HEK293 (cell line): ENCODE measurements around the gene PCLAF.
A peak's percentile ranks its signal among the peaks of the same experiment; 100 is the strongest.

Experiments used
- CTCF ChIA-PET: fragments of 350-600 bp; formaldehyde crosslinking; extraction: SDS; loops from one replicate; lab custom pipeline; 2021; ENCODE audit warnings: antibody characterized with exemption; lab: Yijun Ruan, JAX
- POLR2A ChIA-PET: fragments of 300-600 bp; formaldehyde crosslinking; extraction: SDS; loops from one replicate; lab custom pipeline; 2020; ENCODE audit warnings: antibody characterized with exemption, inconsistent platforms; lab: Yijun Ruan, JAX
- H3K27ac ChIP-seq: fragments of 200-500 bp; sonication (Bioruptor generic); 2 replicates; pipeline ENCODE4 v1.5.1; 2014; ENCODE audit warnings: low read depth, low read length, control low read depth, inconsistent platforms; ENCODE audit errors: extremely low read depth
- H3K36me3 ChIP-seq, 2 experiments: fragments of 200-500 bp in 1 of 2; sonication (Bioruptor generic) in 1 of 2; 1 replicate in 1 of 2; 2 replicates in 1 of 2; pipeline ENCODE4 v1.5.1; 2014 to 2017; ENCODE audit warnings: inconsistent platforms in 2 of 2, low read length in 2 of 2; ENCODE audit not compliant: control insufficient read depth in 2 of 2, insufficient read depth in 1 of 2
- H3K4me1 ChIP-seq: fragments of 200-500 bp; sonication (Bioruptor generic); 2 replicates; pipeline ENCODE4 v1.5.1; 2014; ENCODE audit warnings: mild to moderate bottlenecking, low read length, inconsistent platforms; ENCODE audit not compliant: control insufficient read depth, insufficient read depth
- H3K4me3 ChIP-seq: 2 replicates; pipeline ENCODE4 v1.5.1; 2011; ENCODE audit warnings: low read depth, mild to moderate bottlenecking, control low read depth, low read length, moderate library complexity
- H3K9me3 ChIP-seq: fragments of 200-500 bp; sonication (Bioruptor generic); 2 replicates; pipeline ENCODE4 v1.5.1; 2014; ENCODE audit warnings: low read depth, low read length, inconsistent platforms; ENCODE audit not compliant: control insufficient read depth, insufficient read depth
- BCL11B ChIP-seq: fragments of 450-650 bp; formaldehyde crosslinking; IDR thresholded peaks from 2 replicates; pipeline ENCODE4 v1.5.1; 2016; ENCODE audit warnings: low read depth, missing biosample characterization, missing genetic modification characterization
- BCL6B ChIP-seq: fragments of 450-650 bp; formaldehyde crosslinking; IDR thresholded peaks from 2 replicates; pipeline ENCODE4 v1.5.1; 2017; ENCODE audit warnings: missing biosample characterization, missing genetic modification characterization
- FEZF1 ChIP-seq: fragments of 450-650 bp; formaldehyde crosslinking; IDR thresholded peaks from 2 replicates; pipeline ENCODE4 v1.5.1; 2016; ENCODE audit warnings: missing biosample characterization, missing genetic modification characterization
- GFI1B ChIP-seq: fragments of 450-650 bp; formaldehyde crosslinking; IDR thresholded peaks from 2 replicates; pipeline ENCODE4 v1.5.1; 2016; ENCODE audit warnings: missing biosample characterization, missing genetic modification characterization
- GLI2 ChIP-seq: fragments of 450-650 bp; formaldehyde crosslinking; IDR thresholded peaks from 2 replicates; pipeline ENCODE4; 2017; ENCODE audit warnings: missing biosample characterization, missing genetic modification characterization, low read depth, borderline replicate concordance
- KLF10 ChIP-seq: fragments of 450-650 bp; IDR thresholded peaks from 2 replicates; pipeline ENCODE4 v1.5.1; 2018; ENCODE audit warnings: missing biosample characterization, mild to moderate bottlenecking, missing genetic modification characterization
- SETDB1 ChIP-seq: IDR thresholded peaks from one replicate; pipeline ENCODE4 v1.6.1; 2017; ENCODE audit warnings: mild to moderate bottlenecking, low read length, moderate library complexity, mixed read lengths; ENCODE audit not compliant: insufficient read length
- ZEB2 ChIP-seq: fragments of 450-650 bp; formaldehyde crosslinking; IDR thresholded peaks from 2 replicates; pipeline ENCODE4 v1.5.1; 2016; ENCODE audit warnings: missing biosample characterization, missing genetic modification characterization
- ZFP41 ChIP-seq: fragments of 450-650 bp; formaldehyde crosslinking; IDR thresholded peaks from 2 replicates; pipeline ENCODE4 v1.5.1; 2016; ENCODE audit warnings: missing biosample characterization, missing genetic modification characterization, borderline replicate concordance
- ZIC2 ChIP-seq: fragments of 450-650 bp; formaldehyde crosslinking; IDR thresholded peaks from 2 replicates; pipeline ENCODE4 v1.5.1; 2016; ENCODE audit warnings: missing biosample characterization, missing genetic modification characterization
- ZNF148 ChIP-seq: fragments of 450-650 bp; formaldehyde crosslinking; IDR thresholded peaks from 2 replicates; pipeline ENCODE4 v1.5.0; 2017; ENCODE audit warnings: missing biosample characterization, missing genetic modification characterization, borderline replicate concordance
- ZNF19 ChIP-seq: fragments of 450-650 bp; formaldehyde crosslinking; IDR thresholded peaks from 2 replicates; pipeline ENCODE4; 2016; ENCODE audit warnings: missing biosample characterization, missing genetic modification characterization, low read depth
- ZNF24 ChIP-seq: fragments of 450-650 bp; formaldehyde crosslinking; IDR thresholded peaks from 2 replicates; pipeline ENCODE4 v1.5.1; 2016; ENCODE audit warnings: missing biosample characterization, missing genetic modification characterization
- ZNF302 ChIP-seq: fragments of 450-650 bp; formaldehyde crosslinking; IDR thresholded peaks from 2 replicates; pipeline ENCODE4 v1.5.1; 2016; ENCODE audit warnings: missing biosample characterization, missing genetic modification characterization, low read depth
- ZNF394 ChIP-seq: fragments of 450-650 bp; formaldehyde crosslinking; IDR thresholded peaks from 2 replicates; pipeline ENCODE4 v1.5.1; 2016; ENCODE audit warnings: missing biosample characterization, missing genetic modification characterization, mild to moderate bottlenecking, moderate library complexity, borderline replicate concordance
- ZNF561 ChIP-seq: fragments of 450-650 bp; IDR thresholded peaks from 2 replicates; pipeline ENCODE4 v1.5.1; 2018; ENCODE audit warnings: missing biosample characterization, missing genetic modification characterization, borderline replicate concordance
- ZNF610 ChIP-seq: fragments of 450-650 bp; formaldehyde crosslinking; IDR thresholded peaks from 2 replicates; pipeline ENCODE4 v1.5.1; 2016; ENCODE audit warnings: missing biosample characterization, missing genetic modification characterization, borderline replicate concordance
- ZNF777 ChIP-seq: fragments of 450-650 bp; formaldehyde crosslinking; IDR thresholded peaks from 2 replicates; pipeline ENCODE4 v1.5.1; 2017; ENCODE audit warnings: missing biosample characterization, missing genetic modification characterization, borderline replicate concordance
- ZNF843 ChIP-seq: fragments of 450-650 bp; formaldehyde crosslinking; IDR thresholded peaks from 2 replicates; pipeline ENCODE4 v1.5.1; 2016; ENCODE audit warnings: missing biosample characterization, missing genetic modification characterization
- ZSCAN30 ChIP-seq: fragments of 450-650 bp; IDR thresholded peaks from 2 replicates; pipeline ENCODE4 v1.5.1; 2018; ENCODE audit warnings: missing biosample characterization, mild to moderate bottlenecking, missing genetic modification characterization, moderate library complexity
- TF ChIP-seq, protein P1 (sequence below): fragments of 450-650 bp; formaldehyde crosslinking; IDR thresholded peaks from 2 replicates; pipeline ENCODE4 v1.5.1; 2016; ENCODE audit warnings: missing biosample characterization, missing genetic modification characterization
- TF ChIP-seq, protein P2 (sequence below): fragments of 450-650 bp; formaldehyde crosslinking; IDR thresholded peaks from 2 replicates; pipeline ENCODE4 v1.5.1; 2017; ENCODE audit warnings: missing biosample characterization, missing genetic modification characterization
- TF ChIP-seq, protein P3 (sequence below): fragments of 450-650 bp; IDR thresholded peaks from 2 replicates; pipeline ENCODE4 v1.5.1; 2018; ENCODE audit warnings: missing biosample characterization, mild to moderate bottlenecking, missing genetic modification characterization
- TF ChIP-seq, protein P4 (sequence below): fragments of 450-650 bp; formaldehyde crosslinking; IDR thresholded peaks from 2 replicates; pipeline ENCODE4 v1.5.1; 2017; ENCODE audit warnings: missing biosample characterization, missing genetic modification characterization
- TF ChIP-seq, protein P5 (sequence below): fragments of 450-650 bp; formaldehyde crosslinking; IDR thresholded peaks from 2 replicates; pipeline ENCODE4 v1.5.1; 2016; ENCODE audit warnings: missing biosample characterization, missing genetic modification characterization

PCLAF gene

GRCh38 chr15:64430000-64430735, 48.9 kb upstream of the PCLAF start (continued):
- TF ChIP-seq GFI1B (tag by site-specific recombination), result 0 out of 2 replicates have a peak, but pooled peaks have one; percentile 47
- no peak for TF ChIP-seq BCL6B (tag by site-specific recombination)
- TF ChIP-seq ZNF843 (tag by site-specific recombination), result peak; percentile 77
- TF ChIP-seq ZSCAN30, result peak; percentile 66; the same call in 1 of the 2 replicates
- peak; percentile 91 for TF ChIP-seq FEZF1
- TF ChIP-seq ZNF561 (tag by site-specific recombination), result peak; percentile 61; the same call in 1 of the 2 replicates
- 0 out of 2 replicates have a peak, but pooled peaks have one; percentile 16 for TF ChIP-seq ZEB2 (tag by site-specific recombination)
- 0 out of 2 replicates have a peak, but pooled peaks have one; percentile 29 for TF ChIP-seq KLF10 (tag by site-specific recombination)
- TF ChIP-seq, protein P1, sequence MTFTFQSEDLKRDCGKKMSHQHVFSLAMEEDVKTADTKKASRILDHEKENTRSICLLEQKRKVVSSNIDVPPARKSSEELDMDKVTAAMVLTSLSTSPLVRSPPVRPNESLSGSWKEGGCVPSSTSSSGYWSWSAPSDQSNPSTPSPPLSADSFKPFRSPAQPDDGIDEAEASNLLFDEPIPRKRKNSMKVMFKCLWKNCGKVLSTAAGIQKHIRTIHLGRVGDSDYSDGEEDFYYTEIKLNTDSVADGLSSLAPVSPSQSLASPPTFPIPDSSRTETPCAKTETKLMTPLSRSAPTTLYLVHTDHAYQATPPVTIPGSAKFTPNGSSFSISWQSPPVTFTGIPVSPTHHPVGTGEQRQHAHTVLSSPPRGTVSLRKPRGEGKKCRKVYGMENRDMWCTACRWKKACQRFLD (tag by site-specific recombination), result no peak
- TF ChIP-seq ZIC2 (tag by site-specific recombination), result peak; percentile 91
- TF ChIP-seq ZNF24, result peak; percentile 65; the same call in 1 of the 2 replicates
- peak; percentile 64; the same call in 1 of the 2 replicates for TF ChIP-seq BCL11B (tag by site-specific recombination)
- TF ChIP-seq, protein P2, sequence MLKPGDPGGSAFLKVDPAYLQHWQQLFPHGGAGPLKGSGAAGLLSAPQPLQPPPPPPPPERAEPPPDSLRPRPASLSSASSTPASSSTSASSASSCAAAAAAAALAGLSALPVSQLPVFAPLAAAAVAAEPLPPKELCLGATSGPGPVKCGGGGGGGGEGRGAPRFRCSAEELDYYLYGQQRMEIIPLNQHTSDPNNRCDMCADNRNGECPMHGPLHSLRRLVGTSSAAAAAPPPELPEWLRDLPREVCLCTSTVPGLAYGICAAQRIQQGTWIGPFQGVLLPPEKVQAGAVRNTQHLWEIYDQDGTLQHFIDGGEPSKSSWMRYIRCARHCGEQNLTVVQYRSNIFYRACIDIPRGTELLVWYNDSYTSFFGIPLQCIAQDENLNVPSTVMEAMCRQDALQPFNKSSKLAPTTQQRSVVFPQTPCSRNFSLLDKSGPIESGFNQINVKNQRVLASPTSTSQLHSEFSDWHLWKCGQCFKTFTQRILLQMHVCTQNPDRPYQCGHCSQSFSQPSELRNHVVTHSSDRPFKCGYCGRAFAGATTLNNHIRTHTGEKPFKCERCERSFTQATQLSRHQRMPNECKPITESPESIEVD (tag by site-specific recombination), result peak; percentile 97
- peak; percentile 50; the same call in 1 of the 2 replicates for TF ChIP-seq ZNF394 (tag by site-specific recombination)
- TF ChIP-seq, protein P3, sequence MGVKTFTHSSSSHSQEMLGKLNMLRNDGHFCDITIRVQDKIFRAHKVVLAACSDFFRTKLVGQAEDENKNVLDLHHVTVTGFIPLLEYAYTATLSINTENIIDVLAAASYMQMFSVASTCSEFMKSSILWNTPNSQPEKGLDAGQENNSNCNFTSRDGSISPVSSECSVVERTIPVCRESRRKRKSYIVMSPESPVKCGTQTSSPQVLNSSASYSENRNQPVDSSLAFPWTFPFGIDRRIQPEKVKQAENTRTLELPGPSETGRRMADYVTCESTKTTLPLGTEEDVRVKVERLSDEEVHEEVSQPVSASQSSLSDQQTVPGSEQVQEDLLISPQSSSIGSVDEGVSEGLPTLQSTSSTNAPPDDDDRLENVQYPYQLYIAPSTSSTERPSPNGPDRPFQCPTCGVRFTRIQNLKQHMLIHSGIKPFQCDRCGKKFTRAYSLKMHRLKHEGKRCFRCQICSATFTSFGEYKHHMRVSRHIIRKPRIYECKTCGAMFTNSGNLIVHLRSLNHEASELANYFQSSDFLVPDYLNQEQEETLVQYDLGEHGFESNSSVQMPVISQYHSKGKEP, result peak; percentile 99
- TF ChIP-seq, protein P4, sequence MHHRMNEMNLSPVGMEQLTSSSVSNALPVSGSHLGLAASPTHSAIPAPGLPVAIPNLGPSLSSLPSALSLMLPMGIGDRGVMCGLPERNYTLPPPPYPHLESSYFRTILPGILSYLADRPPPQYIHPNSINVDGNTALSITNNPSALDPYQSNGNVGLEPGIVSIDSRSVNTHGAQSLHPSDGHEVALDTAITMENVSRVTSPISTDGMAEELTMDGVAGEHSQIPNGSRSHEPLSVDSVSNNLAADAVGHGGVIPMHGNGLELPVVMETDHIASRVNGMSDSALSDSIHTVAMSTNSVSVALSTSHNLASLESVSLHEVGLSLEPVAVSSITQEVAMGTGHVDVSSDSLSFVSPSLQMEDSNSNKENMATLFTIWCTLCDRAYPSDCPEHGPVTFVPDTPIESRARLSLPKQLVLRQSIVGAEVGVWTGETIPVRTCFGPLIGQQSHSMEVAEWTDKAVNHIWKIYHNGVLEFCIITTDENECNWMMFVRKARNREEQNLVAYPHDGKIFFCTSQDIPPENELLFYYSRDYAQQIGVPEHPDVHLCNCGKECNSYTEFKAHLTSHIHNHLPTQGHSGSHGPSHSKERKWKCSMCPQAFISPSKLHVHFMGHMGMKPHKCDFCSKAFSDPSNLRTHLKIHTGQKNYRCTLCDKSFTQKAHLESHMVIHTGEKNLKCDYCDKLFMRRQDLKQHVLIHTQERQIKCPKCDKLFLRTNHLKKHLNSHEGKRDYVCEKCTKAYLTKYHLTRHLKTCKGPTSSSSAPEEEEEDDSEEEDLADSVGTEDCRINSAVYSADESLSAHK, result peak; percentile 72
- 0 out of 2 replicates have a peak, but pooled peaks have one; percentile 20 for TF ChIP-seq ZNF610 (tag by site-specific recombination)

DNA sequence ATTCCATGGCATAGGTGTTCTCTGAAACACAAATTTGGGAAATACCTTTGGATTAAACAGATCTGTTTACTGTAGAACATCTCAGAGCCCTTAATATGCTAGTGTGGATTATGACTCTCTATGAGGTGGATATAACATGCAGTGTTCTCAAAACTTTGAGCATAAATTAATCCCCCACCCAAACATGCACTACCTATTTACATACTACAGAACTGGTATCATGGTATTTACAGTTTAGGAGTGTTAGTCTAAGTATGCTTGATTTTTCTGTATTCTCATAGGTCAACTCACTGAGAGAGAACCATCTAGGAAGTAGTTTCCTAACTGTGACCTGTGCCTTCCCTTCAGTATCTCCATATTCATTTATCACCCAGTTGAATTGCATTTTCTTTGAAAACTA, 48.2 kb upstream of the PCLAF start:
- no peak overlapping the region for H3K4me3 ChIP-seq
- TF ChIP-seq ZNF19, result no peak
- TF ChIP-seq ZFP41 (tag by site-specific recombination), result no peak
- no peak for TF ChIP-seq SETDB1
- TF ChIP-seq ZNF777 (tag by site-specific recombination), result no peak
- TF ChIP-seq GLI2 (tag by site-specific recombination), result no peak
- TF ChIP-seq, protein P5, sequence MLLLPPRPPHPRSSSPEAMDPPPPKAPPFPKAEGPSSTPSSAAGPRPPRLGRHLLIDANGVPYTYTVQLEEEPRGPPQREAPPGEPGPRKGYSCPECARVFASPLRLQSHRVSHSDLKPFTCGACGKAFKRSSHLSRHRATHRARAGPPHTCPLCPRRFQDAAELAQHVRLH (tag by site-specific recombination), result no peak
- TF ChIP-seq ZNF148 (tag by site-specific recombination), result no peak
- TF ChIP-seq ZNF302 (tag by site-specific recombination), result no peak

More for the DNA sequence above, 48.2 kb upstream of the PCLAF start:
- POLR2A ChIA-PET, result no interaction called here
- H3K36me3 ChIP-seq, result peaks cover 7 to 8% of the 10 kb centered on the region in 2 experiments; a peak in 2 of 3 replicates
- H3K4me1 ChIP-seq, result peaks cover 2% of the 10 kb centered on the region; the same call in 1 of the 2 replicates
- H3K27ac ChIP-seq, result no peak overlapping the region
- CTCF ChIA-PET, result no interaction called here
- no peaks in the 10 kb centered on the region for H3K9me3 ChIP-seq
